Amygdala (tissue), 56 donors: ENCODE data around the gene EEF2K.

Source experiments
- DNase-seq, 56 donors: peaks; one replicate each; lab custom pipeline; 2025; lab: John Stamatoyannopoulos, UW

Gene EEF2K

DNA sequence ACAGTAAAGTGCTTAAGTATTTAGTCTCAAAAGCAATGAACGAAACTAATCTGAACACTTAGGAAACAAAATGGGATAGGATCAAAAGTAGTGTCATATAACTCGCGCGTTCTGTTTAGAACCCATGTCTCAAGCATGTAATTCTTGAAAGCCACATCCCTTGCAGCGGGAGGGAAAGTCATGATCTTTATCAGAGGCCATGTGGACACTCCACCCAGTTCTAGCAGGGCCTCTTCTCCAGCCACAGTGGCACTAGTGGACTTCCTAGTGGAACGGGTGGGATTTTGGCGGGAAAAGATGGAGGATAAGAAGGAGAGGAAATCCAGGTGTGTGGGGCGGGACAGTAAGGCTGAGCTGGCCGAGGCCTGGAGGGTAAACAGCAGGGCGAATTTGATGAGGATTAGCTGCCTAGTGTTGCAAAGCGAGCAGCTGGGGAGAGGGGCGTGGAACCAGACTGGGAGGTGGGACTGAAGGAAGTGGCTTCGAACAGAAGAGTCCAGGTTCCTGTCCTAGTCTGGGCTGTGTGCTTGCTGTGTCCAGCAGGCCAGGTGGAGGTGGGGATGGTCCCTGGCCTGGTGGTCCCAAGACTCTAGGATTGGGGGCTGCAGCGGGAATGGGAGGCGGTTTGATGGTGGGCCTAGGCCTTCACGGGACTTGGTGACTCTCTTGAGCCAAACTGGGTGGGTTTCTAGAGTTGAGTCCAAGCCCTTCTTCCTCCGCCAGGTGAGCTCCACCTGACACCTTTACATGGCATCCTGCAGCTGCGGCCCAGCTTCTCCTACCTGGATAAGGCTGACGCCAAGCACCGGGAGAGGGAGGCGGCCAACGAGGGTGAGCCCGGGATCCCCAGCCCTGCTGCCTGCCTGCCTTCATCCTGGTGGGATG lies 107.1 kb downstream of the EEF2K start:
- DNase-seq, result no peak

DNA sequence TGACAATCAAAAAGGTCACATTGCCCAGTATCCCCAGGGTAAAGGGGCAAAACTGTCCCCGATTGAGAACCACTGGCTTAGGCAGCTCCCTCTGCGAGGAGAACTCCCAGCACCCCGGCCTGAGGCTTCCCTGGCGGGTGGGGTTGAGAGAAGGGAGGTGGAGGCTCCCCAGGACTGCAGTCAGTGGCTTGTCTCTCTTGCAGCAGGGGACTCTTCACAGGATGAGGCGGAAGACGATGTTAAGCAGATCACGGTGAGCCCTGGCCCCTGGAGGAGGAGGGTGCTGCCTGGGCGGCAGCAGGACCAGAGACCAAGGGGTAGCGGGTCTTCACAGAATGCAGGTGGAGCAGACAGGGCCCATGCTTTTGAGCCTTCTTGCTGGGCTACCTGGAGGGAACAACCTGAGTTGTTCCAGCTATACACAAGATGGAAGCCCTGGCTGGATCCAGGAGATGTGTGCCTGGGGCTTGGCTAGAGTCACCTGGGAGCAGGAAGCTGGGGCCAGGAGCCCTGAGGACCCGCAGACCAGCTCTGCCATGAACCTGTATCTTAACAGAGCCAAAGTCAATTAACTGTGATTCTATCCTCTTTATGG lies 107.9 kb downstream of the EEF2K start:
- no peak for DNase-seq

- no peak for DNase-seq
These were observed 108.9 kb downstream of the EEF2K start for GRCh38 chr16:22314661-22315626.

- DNase-seq, result no peak
These were observed 109.9 kb downstream of the EEF2K start for GRCh38 chr16:22315979-22316378.

- no peak for DNase-seq
These were observed 110.3 kb downstream of the EEF2K start for GRCh38 chr16:22316411-22316811.

- DNase-seq, result no peak
These were observed 111.0 kb downstream of the EEF2K start for GRCh38 chr16:22317001-22317530.

DNA sequence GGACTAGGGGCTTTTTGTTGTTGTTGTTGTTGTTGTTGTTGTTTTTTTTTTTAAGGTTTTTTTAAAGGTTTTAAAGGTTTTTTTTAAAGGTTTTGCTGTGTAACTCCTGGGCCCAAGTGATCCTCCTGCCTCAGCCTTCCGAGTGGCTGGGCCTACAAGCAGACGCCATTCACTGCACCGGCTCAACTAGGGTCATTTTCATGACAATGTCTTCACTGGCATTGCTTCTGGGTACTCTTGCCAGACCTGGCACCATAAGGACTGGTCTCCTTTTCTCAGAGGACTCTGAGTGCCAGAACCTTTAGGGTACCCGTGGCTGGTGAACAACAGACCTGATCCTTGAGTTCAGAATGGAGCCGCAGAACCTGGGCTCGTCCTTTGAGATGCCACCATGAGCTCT lies 111.5 kb downstream of the EEF2K start:
- DNase-seq, result no peak

DNA sequence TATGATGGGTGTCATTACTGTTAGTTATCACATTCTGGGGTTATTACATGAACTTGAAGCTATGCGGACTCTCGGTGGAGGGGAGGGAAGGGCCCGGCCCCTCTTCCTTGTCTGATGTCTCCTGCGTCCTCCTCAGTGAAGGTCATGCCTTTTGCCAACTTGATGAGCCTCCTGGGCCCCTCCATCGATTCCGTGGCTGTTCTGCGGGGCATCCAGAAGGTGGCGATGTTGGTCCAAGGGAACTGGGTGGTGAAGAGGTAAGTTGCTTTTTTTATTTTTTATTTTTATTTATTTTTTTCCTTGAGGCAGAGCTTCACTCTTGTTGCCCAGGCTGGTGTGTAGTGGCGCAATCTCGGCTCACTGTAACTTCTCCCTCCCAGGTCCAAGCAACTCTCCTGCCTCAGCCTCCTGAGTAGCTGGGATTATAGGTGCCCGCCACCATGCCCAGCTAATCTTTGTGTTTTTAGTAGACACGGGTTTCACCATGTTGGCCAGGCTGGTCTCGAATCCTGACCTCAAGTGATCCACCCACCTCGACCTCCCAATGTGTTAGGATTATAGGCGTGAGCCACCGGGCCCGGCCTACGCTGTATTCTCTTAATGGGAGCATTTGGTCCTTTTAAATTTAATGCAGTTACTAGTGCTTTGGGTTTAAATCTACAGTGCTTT lies 112.7 kb downstream of the EEF2K start:
- peak in 1 of 56 donors; percentile 9 for DNase-seq

- DNase-seq, result no peak
These were observed 114.7 kb downstream of the EEF2K start for GRCh38 chr16:22320572-22321339.

DNA sequence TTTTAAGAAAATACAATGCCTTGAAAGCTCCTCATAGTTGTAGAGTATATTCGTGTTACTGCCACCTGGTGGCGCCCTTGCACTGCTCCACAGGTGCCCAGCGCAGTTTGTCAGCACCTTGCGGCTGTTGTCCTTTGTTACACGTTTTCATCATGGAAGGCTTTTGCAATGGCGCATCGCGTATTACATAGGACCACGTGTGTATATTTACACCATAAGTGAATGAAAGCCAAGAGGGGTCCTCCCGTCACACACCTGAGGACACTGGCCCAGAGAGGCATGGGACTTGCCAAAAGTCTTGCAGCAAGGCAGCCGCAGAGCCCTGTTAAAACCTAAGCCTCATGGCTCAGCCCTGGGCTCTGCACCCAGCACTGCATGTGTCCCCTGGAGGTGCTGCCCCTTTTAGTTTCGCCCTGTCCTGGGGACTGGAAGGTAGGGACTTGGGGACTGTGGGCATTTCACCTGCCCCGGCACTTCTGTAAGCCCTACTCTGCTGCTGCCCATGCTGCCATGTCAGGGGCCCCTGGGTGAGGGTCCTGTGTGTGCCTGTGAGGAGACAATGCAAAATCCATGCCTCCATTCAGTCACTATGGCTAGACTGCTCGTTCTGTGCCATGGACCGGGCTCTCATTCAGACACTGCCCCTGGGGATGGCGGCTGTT lies 115.4 kb downstream of the EEF2K start:
- peak in 31 of 56 donors; percentile 3 to 72 (median 22) for DNase-seq

- no peak for DNase-seq
These were observed 116.0 kb downstream of the EEF2K start for GRCh38 chr16:22322021-22322471.

GRCh38 chr16:22322741-22323140 lies 116.7 kb downstream of the EEF2K start:
- DNase-seq, result no peak

DNA sequence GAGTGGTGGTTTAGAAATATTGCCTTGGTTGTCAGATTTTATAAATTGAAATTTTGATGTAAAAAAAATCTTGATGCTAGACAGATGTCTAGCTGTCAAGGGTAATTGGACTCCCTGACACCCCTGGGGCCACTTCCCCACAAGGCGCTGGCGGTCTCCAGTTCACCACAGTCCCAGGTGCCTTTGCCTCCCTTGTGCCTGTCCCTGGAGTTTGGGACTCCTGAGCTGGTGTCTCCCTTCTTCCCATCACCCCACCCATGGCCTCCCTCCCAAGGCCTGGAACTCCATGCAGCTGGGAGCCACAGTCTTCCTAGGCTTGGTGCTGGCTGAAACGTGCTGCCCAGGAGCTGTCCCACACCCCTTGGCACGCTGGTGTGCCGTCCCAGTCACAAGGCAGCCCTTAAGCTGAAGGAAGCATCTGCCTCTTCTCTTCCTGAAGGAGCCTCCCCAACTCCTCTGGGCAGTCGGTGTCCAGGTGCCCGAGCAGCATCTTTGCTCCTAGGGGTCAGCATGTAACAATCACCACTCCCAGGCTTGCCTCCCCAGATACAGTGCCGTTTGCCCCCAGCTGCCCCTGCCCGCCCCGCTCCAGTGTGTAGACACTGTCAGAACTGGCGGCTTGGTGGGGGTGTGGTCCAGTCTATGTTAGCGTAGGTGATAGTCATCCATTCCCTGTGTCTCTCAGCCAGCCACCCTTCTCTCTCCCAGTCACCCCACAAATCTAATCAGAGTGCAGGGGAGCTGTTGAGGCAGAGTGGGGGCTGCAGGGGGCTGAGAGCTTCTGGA lies 117.3 kb downstream of the EEF2K start:
- DNase-seq, result no peak

DNA sequence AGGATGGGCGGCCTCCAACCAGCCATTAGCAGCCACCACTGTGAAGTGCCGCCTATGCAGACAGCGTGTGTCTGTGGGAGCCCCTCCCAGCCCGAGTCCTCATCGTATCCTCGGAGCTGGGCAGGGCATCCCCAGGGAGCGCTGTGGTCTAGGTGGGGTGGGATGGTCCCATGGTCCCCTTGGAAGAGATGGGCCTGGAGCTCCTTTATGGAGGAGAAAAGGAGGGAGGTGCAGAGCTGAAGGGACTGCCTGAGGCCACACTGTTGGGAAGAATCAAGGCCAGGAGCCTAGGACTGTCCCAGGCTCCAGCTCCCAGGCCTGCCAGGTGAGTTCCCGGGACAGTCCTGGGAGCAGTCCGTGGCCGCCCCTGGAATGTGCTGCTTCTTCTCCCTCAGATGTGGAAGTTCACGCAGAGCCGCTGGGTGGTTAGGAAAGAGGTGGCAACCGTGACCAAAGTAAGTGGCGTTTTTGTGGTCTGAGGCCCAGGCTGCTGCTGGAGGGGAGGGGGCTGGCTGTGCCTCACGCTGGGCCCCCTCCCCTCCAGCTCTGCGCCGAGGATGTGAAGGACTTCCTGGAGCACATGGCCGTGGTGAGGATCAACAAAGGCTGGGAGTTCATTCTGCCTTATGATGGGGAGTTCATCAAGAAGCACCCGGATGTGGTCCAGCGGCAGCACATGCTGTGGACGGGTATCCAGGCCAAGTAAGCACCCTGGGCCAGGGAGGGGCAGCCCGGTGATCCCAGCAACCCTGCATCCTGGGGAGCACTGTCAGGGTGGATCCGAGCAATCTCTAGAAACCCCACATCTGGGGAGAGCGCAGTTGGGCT lies 118.1 kb downstream of the EEF2K start:
- DNase-seq, result no peak

GRCh38 chr16:22324787-22325597 lies 118.9 kb downstream of the EEF2K start:
- no peak for DNase-seq
